ENCODE results near the gene C5orf52. TPM values are rescaled to one million over a fixed set of nuclear protein-coding genes. Genes with fewer than 3 reads are reported as not detected.

Gene C5orf52
- total RNA-seq, 1 donor from 2014 or later, result not detected

GRCh38 chr5:157703736-157704135, 32.4 kb downstream of the C5orf52 start:
- Mint-ChIP-seq H3K4me3 (ENCODE audit: unreplicated experiment) (no peak overlapping the region), H3K4me1 (ENCODE audit: unreplicated experiment) (no peaks in the 10 kb centered on the region), H3K27ac (ENCODE audit: unreplicated experiment) (no peak overlapping the region), H3K9me3 (ENCODE audit: unreplicated experiment) (peaks cover 2% of the 10 kb centered on the region), H3K36me3 (ENCODE audit: unreplicated experiment) (peaks cover 2% of the 10 kb centered on the region), H3K27me3 (ENCODE audit: unreplicated experiment) (no peaks in the 10 kb centered on the region)
- no peak for TF ChIP-seq CTCF (IDR thresholded peaks at IDR 0.05)
- no peak for DNase-seq (ENCODE audit: extremely low spot score, unreplicated experiment)

DNA sequence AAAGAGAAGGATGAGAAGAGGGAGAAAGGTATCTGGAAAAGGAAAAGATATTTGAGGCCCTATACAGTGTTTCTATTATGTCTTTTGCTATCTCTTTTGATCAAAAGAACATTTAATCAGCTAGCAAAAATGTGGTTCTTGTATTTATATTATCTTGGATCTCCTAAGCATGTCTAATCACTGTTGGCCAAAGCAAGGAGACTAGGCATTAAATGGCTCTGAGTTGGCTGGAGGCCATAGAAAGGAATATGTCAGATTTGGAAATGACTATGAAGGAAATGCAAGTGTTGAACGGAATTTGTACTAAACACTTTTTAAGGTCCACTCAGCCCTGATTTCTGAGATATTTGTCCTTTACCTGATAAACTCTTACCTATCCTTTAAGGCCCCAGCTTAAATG, 37.5 kb downstream of the C5orf52 start:
- H3K9me3 Mint-ChIP-seq (ENCODE audit: unreplicated experiment), result peaks cover 3% of the 10 kb centered on the region
- H3K27ac Mint-ChIP-seq (ENCODE audit: unreplicated experiment), result no peak overlapping the region
- no peak for DNase-seq (ENCODE audit: extremely low spot score, unreplicated experiment)
- TF ChIP-seq CTCF (IDR thresholded peaks at IDR 0.05), result no peak
- H3K27me3 Mint-ChIP-seq (ENCODE audit: unreplicated experiment), result no peaks in the 10 kb centered on the region
- H3K36me3 Mint-ChIP-seq (ENCODE audit: unreplicated experiment), result no peaks in the 10 kb centered on the region
- peaks cover 16% of the 10 kb centered on the region for H3K4me1 Mint-ChIP-seq (ENCODE audit: unreplicated experiment)
- no peak overlapping the region for H3K4me3 Mint-ChIP-seq (ENCODE audit: unreplicated experiment)

DNA sequence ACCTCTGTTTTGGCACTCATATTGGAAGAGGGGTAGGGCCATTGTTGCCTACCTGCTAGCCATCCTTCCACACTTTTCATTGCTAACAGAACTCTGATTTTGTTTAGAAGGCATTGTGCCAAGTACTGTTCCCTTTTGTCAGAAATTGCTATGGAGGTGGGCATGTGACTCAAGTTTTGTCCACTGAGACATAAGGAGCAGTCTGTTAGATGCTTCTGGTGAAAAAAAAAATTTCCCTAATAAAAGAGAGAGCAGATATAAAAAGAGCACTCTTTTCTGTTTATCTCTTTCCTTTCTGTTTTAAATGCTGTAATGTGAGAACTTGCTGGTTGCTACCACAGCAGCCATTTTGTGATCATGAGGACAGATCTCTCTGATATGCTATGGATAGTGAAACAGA, 38.0 kb downstream of the C5orf52 start:
- Mint-ChIP-seq H3K4me1 (ENCODE audit: unreplicated experiment) (peaks cover 21% of the 10 kb centered on the region), H3K4me3 (ENCODE audit: unreplicated experiment) (no peak overlapping the region), H3K36me3 (ENCODE audit: unreplicated experiment) (no peaks in the 10 kb centered on the region), H3K9me3 (ENCODE audit: unreplicated experiment) (peaks cover 3% of the 10 kb centered on the region), H3K27ac (ENCODE audit: unreplicated experiment) (no peak overlapping the region), H3K27me3 (ENCODE audit: unreplicated experiment) (no peaks in the 10 kb centered on the region)
- no peak for DNase-seq (ENCODE audit: extremely low spot score, unreplicated experiment)
- no peak for TF ChIP-seq CTCF (IDR thresholded peaks at IDR 0.05)

DNA sequence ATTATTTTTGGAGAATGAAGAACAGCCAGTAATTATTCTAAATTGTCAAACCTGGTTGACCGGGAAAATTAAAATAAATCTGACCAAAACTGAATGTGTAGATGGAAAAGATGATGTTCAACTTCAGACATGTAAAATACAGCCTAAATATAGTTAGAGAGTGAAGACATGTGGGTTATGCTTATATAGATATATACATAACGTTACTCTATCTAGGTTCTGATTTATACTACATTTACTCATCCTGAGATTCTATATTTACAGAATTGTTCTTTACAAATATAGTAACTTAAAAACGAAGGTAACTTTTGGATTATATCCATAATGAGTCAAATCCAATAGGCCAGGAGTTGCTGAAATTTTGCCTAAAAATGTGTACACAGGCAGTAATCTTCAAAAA, 39.1 kb downstream of the C5orf52 start:
- H3K27ac Mint-ChIP-seq (ENCODE audit: unreplicated experiment), result no peak overlapping the region
- no peak for TF ChIP-seq CTCF (IDR thresholded peaks at IDR 0.05)
- peaks cover 23% of the 10 kb centered on the region for H3K4me1 Mint-ChIP-seq (ENCODE audit: unreplicated experiment)
- H3K4me3 Mint-ChIP-seq (ENCODE audit: unreplicated experiment), result no peak overlapping the region
- no peaks in the 10 kb centered on the region for H3K36me3 Mint-ChIP-seq (ENCODE audit: unreplicated experiment)
- no peak for DNase-seq (ENCODE audit: extremely low spot score, unreplicated experiment)
- peaks cover 3% of the 10 kb centered on the region for H3K9me3 Mint-ChIP-seq (ENCODE audit: unreplicated experiment)
- H3K27me3 Mint-ChIP-seq (ENCODE audit: unreplicated experiment), result no peaks in the 10 kb centered on the region

GRCh38 chr5:157710882-157711281, 39.5 kb downstream of the C5orf52 start:
- H3K27ac Mint-ChIP-seq (ENCODE audit: unreplicated experiment), result no peak overlapping the region
- H3K36me3 Mint-ChIP-seq (ENCODE audit: unreplicated experiment), result no peaks in the 10 kb centered on the region
- DNase-seq (ENCODE audit: extremely low spot score, unreplicated experiment), result no peak
- peaks cover 23% of the 10 kb centered on the region for H3K4me1 Mint-ChIP-seq (ENCODE audit: unreplicated experiment)
- no peak for TF ChIP-seq CTCF (IDR thresholded peaks at IDR 0.05)
- no peak overlapping the region for H3K4me3 Mint-ChIP-seq (ENCODE audit: unreplicated experiment)
- H3K27me3 Mint-ChIP-seq (ENCODE audit: unreplicated experiment), result no peaks in the 10 kb centered on the region
- peaks cover 3% of the 10 kb centered on the region for H3K9me3 Mint-ChIP-seq (ENCODE audit: unreplicated experiment)

Measured in osteocyte (in vitro differentiated cells).